Dendritic cell treated with granulocyte-macrophage colony-stimulating factor and Interleukin-4, amounts not matched to agents 40 ng/mL and 50 ng/mL, for 4 days (primary cell): ENCODE results near the gene RNF121.
A peak's percentile ranks its signal among the peaks of the same experiment; 100 is the strongest.

Experiments used
- H3K27ac Mint-ChIP-seq: one replicate; pipeline ENCODE4 v1.8.0; 2022; ENCODE audit warnings: mild to moderate bottlenecking, mixed read lengths
- H3K27me3 Mint-ChIP-seq: one replicate; pipeline ENCODE4 v1.8.0; 2022; ENCODE audit warnings: mild to moderate bottlenecking, mixed read lengths
- H3K36me3 Mint-ChIP-seq: one replicate; pipeline ENCODE4 v1.8.0; 2022; ENCODE audit warnings: low read depth, mixed read lengths
- H3K4me1 Mint-ChIP-seq: one replicate; pipeline ENCODE4 v1.8.0; 2022; ENCODE audit warnings: low read depth, mixed read lengths
- H3K4me3 Mint-ChIP-seq: one replicate; pipeline ENCODE4 v1.8.0; 2022; ENCODE audit warnings: mild to moderate bottlenecking, moderate library complexity, mixed read lengths
- H3K9me3 Mint-ChIP-seq: one replicate; pipeline ENCODE4 v1.8.0; 2022; ENCODE audit warnings: mixed read lengths
- intact Hi-C: fragments of 100-400 bp; cut with micrococcal nuclease; formaldehyde crosslinking; loops from one replicate; pipeline ENCODE4 v1.15.0; 2022

Gene RNF121

DNA sequence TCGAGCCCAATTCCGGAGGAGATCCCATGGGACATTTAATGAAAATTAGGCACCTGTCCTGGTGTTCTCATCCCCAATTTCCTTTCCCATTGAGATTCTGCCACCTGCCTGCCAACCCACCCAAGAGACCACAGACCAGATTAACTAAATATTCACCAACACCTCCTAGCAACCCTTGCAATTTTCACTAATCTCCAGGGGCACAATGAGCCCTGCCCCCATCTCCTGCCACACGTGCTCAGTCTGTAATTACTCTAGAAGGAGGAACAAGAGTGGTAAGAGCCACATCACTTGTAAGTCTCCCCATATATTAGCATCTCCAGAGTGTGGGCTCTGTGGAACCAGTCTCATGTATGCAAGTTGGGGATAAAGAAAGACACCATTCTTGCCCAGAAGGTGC, 107.8 kb downstream of the RNF121 start:
- no peak overlapping the region for H3K27ac Mint-ChIP-seq
- intact Hi-C loops, result no loop called here
- H3K4me1 Mint-ChIP-seq, result peaks cover 11% of the 10 kb centered on the region
- no peaks in the 10 kb centered on the region for H3K27me3 Mint-ChIP-seq
- peaks cover 39% of the 10 kb centered on the region for H3K36me3 Mint-ChIP-seq
- H3K4me3 Mint-ChIP-seq, result no peak overlapping the region
- no peaks in the 10 kb centered on the region for H3K9me3 Mint-ChIP-seq

DNA sequence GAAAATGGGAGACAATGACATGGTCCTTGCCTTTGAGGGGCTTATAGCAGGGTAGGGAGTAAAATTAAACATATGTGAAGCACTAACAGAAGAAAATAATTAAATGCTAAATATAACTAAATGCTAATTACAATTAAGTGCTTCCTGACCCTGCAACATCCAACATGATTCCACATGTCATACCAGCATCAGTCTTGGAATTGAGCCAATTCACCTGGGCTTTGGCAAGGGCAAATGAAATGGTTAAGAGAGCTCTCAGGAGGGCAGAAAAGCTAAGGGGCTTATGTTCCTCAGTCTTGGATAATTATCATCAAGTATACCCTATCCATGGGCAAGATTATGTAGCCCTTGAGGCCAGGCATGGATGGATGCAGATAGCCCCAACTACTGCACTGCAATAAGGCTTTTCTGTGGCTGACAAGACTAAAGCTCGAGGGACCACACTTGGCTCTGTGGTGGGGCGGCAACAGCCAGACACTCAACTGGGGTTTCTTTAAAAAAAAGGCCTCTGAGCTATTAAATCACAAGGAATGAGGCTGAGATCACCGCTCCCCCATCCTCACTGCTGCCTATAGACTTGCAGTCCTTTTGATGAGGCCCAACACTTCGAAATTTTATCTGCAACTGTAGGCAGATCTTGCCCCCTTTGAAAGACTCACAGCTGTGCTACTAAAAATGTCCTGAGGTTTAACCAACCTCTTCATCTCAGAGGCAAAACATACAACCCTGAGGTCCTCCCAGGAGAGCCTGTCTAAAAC, 108.9 kb downstream of the RNF121 start:
- Mint-ChIP-seq H3K27me3 (no peaks in the 10 kb centered on the region), H3K9me3 (no peaks in the 10 kb centered on the region), H3K4me3 (no peak overlapping the region), H3K36me3 (peaks cover 46% of the 10 kb centered on the region), H3K4me1 (peaks cover 11% of the 10 kb centered on the region), H3K27ac (no peak overlapping the region)
- intact Hi-C loops, result no loop called here

- H3K4me3 Mint-ChIP-seq, result no peak overlapping the region
- H3K27me3 Mint-ChIP-seq, result no peaks in the 10 kb centered on the region
- no peaks in the 10 kb centered on the region for H3K9me3 Mint-ChIP-seq
- intact Hi-C loops, result no loop called here
- H3K36me3 Mint-ChIP-seq, result peaks cover 46% of the 10 kb centered on the region
- no peak overlapping the region for H3K27ac Mint-ChIP-seq
- H3K4me1 Mint-ChIP-seq, result peaks cover 11% of the 10 kb centered on the region
These were observed 109.6 kb downstream of the RNF121 start for GRCh38 chr11:72038491-72038890.

GRCh38 chr11:72039031-72039855, 110.4 kb downstream of the RNF121 start:
- Mint-ChIP-seq H3K27me3 (no peaks in the 10 kb centered on the region), H3K9me3 (no peaks in the 10 kb centered on the region), H3K4me1 (peaks cover 11% of the 10 kb centered on the region), H3K36me3 (peaks cover 39% of the 10 kb centered on the region), H3K27ac (no peak overlapping the region), H3K4me3 (no peak overlapping the region)
- intact Hi-C loops, result no loop called here

- intact Hi-C loops, result loop anchor here (5.0 kb wide), 3 partner anchors 37 to 102 kb away; no protein-coding TSS in a partner anchor
- H3K4me1 Mint-ChIP-seq, result peaks cover 11% of the 10 kb centered on the region
- H3K27me3 Mint-ChIP-seq, result no peaks in the 10 kb centered on the region
These were observed 111.1 kb downstream of the RNF121 start for GRCh38 chr11:72039856-72040401.

GRCh38 chr11:72040491-72041363, 111.9 kb downstream of the RNF121 start:
- H3K4me3 Mint-ChIP-seq, result no peak overlapping the region
- H3K27me3 Mint-ChIP-seq, result no peaks in the 10 kb centered on the region
- H3K27ac Mint-ChIP-seq, result no peak overlapping the region
- intact Hi-C loops, result loop anchor here (5.0 kb wide), 3 partner anchors 37 to 102 kb away; no protein-coding TSS in a partner anchor
- H3K36me3 Mint-ChIP-seq, result peaks cover 36% of the 10 kb centered on the region
- peaks cover 9% of the 10 kb centered on the region for H3K4me1 Mint-ChIP-seq
- H3K9me3 Mint-ChIP-seq, result no peaks in the 10 kb centered on the region

More at GRCh38 chr11:72039856-72040401, 111.1 kb downstream of the RNF121 start:
- Mint-ChIP-seq H3K27ac (no peak overlapping the region), H3K4me3 (no peak overlapping the region), H3K9me3 (no peaks in the 10 kb centered on the region), H3K36me3 (peaks cover 36% of the 10 kb centered on the region)

DNA sequence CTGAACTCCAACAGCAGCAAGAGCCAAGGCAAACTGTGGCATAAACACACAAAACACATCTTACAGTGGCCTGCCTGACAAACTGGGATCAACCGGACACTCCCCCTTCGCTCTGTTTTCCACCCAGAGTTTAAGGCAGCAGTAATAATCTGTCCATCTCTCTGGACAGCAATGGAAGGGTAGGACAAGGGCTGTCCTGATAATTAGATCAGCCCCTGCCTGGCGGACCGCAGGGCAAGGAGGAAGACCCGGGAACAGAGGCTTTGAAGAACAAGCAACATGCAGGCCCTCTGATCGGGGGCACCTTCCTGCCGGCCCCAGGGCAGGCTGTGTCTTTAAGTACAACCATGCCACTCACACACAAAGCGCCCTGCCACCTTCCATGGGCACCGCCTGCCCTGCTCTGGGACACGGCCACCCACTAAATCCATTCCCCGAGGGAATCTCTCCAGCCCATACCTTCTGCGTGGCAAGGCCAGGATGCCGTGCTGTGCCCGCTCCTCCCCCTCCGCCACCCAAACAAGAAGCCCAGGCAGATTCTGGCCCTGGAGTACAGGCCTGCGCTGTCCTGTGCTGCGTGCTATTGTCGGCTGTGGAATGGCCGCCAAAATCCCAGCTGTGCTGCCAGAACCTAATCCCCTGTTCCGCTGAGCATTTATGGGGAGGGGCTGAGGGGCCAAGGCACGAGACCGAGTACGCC, 112.7 kb downstream of the RNF121 start:
- no peak overlapping the region for H3K4me3 Mint-ChIP-seq
- peaks cover 38% of the 10 kb centered on the region for H3K36me3 Mint-ChIP-seq
- H3K27ac Mint-ChIP-seq, result no peak overlapping the region
- intact Hi-C loops, result loop anchor here (5.0 kb wide), 3 partner anchors 36 to 101 kb away; no protein-coding TSS in a partner anchor
- H3K9me3 Mint-ChIP-seq, result no peaks in the 10 kb centered on the region
- H3K4me1 Mint-ChIP-seq, result peaks cover 7% of the 10 kb centered on the region
- H3K27me3 Mint-ChIP-seq, result no peaks in the 10 kb centered on the region

DNA sequence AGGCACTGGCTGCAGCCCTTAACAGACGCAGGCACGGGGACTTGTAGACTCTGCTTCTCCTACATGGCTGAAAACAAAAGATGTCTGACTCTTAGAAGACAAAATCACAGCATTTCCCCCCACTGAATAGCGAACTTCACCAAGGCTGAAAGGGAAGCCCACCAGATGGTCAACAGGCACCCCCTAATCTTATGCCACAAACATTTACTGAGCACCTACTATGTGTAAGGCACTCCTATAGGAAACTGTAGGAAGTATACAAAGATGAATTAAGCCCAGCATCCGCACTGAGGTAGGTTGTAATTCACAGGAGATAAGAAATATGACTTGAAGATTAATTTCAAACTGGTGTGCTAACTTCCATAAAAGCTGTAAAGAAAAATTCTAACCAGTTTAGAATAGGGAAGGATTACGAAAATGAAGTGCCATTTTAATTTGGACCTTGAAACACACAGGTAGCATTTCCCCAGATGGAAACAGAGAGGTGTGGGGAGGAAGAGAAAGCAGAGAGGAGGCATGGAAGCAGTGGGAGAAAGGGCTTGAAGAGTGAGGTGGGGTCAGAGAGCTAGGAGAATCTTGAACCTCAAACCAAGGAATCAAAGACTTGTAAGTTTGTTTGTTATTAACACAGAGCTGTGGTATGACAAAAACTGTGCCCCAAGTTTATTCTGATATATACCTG, 113.4 kb downstream of the RNF121 start:
- Mint-ChIP-seq H3K27me3 (no peaks in the 10 kb centered on the region), H3K36me3 (peaks cover 39% of the 10 kb centered on the region), H3K9me3 (no peaks in the 10 kb centered on the region), H3K27ac (no peak overlapping the region), H3K4me1 (no peaks in the 10 kb centered on the region), H3K4me3 (no peak overlapping the region)
- intact Hi-C loops, result loop anchor here (5.0 kb wide), 3 partner anchors 35 to 100 kb away; no protein-coding TSS in a partner anchor

- no peaks in the 10 kb centered on the region for H3K9me3 Mint-ChIP-seq
- H3K27me3 Mint-ChIP-seq, result no peaks in the 10 kb centered on the region
- H3K36me3 Mint-ChIP-seq, result peaks cover 75% of the 10 kb centered on the region
- H3K4me3 Mint-ChIP-seq, result no peak overlapping the region
- intact Hi-C loops, result no loop called here
- H3K27ac Mint-ChIP-seq, result peak overlapping the region; percentile 20
- no peaks in the 10 kb centered on the region for H3K4me1 Mint-ChIP-seq
These were observed 117.0 kb downstream of the RNF121 start for GRCh38 chr11:72045849-72046248.
